GM23248 (cell line): Measurements from ENCODE around the gene QKI. TPM values are rescaled to one million over a fixed set of nuclear protein-coding genes. Genes with fewer than 3 reads are reported as not detected.
A peak's percentile ranks its signal among the peaks of the same experiment; 100 is the strongest.

Source experiments
- DNase-seq: peaks from one replicate; pipeline ENCODE4 v3.0.0-alpha.2; 2015
- H2AFZ ChIP-seq: fragments of 200-600 bp; sonication (generic); 2 replicates; pipeline ENCODE4 v1.6.1; 2016; ENCODE audit warnings: antibody characterized with exemption
- H3F3A ChIP-seq: fragments of 200-600 bp; sonication (generic); 2 replicates; pipeline ENCODE4 v1.6.1; 2016; ENCODE audit warnings: mild to moderate bottlenecking, antibody characterized with exemption, mixed run types; ENCODE audit not compliant: insufficient read depth
- H3K27ac ChIP-seq: fragments of 200-600 bp; sonication (generic); 2 replicates; pipeline ENCODE4 v1.5.1; 2016; ENCODE audit warnings: mild to moderate bottlenecking
- H3K27me3 ChIP-seq: fragments of 200-600 bp; sonication (generic); replicated peaks from 2 replicates; pipeline ENCODE4 v1.6.1; 2016; ENCODE audit warnings: mild to moderate bottlenecking; ENCODE audit not compliant: insufficient read depth
- H3K36me3 ChIP-seq: fragments of 200-600 bp; sonication (generic); 2 replicates; pipeline ENCODE4 v1.6.1; 2016; ENCODE audit warnings: low read depth, mild to moderate bottlenecking
- H3K4me1 ChIP-seq: fragments of 200-600 bp; sonication (generic); 2 replicates; pipeline ENCODE4 v1.6.1; 2016; ENCODE audit warnings: mild to moderate bottlenecking; ENCODE audit not compliant: insufficient read depth
- H3K4me2 ChIP-seq: fragments of 200-600 bp; sonication (generic); one replicate; pipeline ENCODE4 v1.6.1; 2016; ENCODE audit warnings: mild to moderate bottlenecking; ENCODE audit not compliant: unreplicated experiment
- H3K4me3 ChIP-seq: fragments of 200-600 bp; sonication (generic); 2 replicates; pipeline ENCODE4 v1.5.1; 2016; ENCODE audit warnings: mild to moderate bottlenecking
- H3K79me2 ChIP-seq: fragments of 200-600 bp; sonication (generic); 2 replicates; pipeline ENCODE4 v1.6.1; 2016; ENCODE audit warnings: mild to moderate bottlenecking; ENCODE audit not compliant: insufficient read depth
- H3K9ac ChIP-seq: fragments of 200-600 bp; sonication (generic); 2 replicates; pipeline ENCODE4 v1.6.1; 2016; ENCODE audit warnings: mild to moderate bottlenecking
- H3K9me2 ChIP-seq: fragments of 200-600 bp; sonication (generic); 2 replicates; pipeline ENCODE4 v1.6.1; 2016; ENCODE audit warnings: mixed run types, mild to moderate bottlenecking, moderate library complexity; ENCODE audit not compliant: insufficient read depth
- H3K9me3 ChIP-seq: fragments of 200-600 bp; sonication (generic); one replicate; pipeline ENCODE4 v1.6.1; 2017; ENCODE audit warnings: low read depth
- H4K20me1 ChIP-seq: fragments of 200-600 bp; sonication (generic); 2 replicates; pipeline ENCODE4 v1.6.0; 2016; ENCODE audit not compliant: insufficient read depth
- EZH2 ChIP-seq: fragments of 200-600 bp; sonication (generic); IDR thresholded peaks from 2 replicates; pipeline ENCODE4 v1.6.1; 2018; ENCODE audit warnings: antibody characterized with exemption, mild to moderate bottlenecking; ENCODE audit not compliant: insufficient read depth, poor library complexity, severe bottlenecking
- EZH2phosphoT487 ChIP-seq: fragments of 200-600 bp; sonication (generic); IDR thresholded peaks from 2 replicates; pipeline ENCODE4 v1.6.1; 2018; ENCODE audit warnings: antibody characterized with exemption, moderate library complexity, mild to moderate bottlenecking, low read depth; ENCODE audit not compliant: insufficient read depth
- WGBS, 2 experiments: methylation state at CpG; one replicate each; pipeline ENCODE4 v1.1.6; 2015 to 2017; ENCODE audit warnings: low lambda C conversion rate in 2 of 2, low coverage in 1 of 2; ENCODE audit errors: missing lambda C conversion rate in 2 of 2; 5-methylcytosine and 5-hydroxymethylcytosine counted together
- in situ Hi-C: fragments of 300-500 bp; cut with MboI; formaldehyde crosslinking; loops from 2 replicates; pipeline ENCODE4 v1.15.0; 2020
- polyA plus RNA-seq: library from polyadenylated mRNA; unstranded; fragments of >200 nt; fragmentation: Nextera tagmentation; extraction: Ambion mirVana; gene quantifications from 2 replicates; pipeline ENCODE4 v1.2.1, GENCODE V29; 2016
- total RNA-seq: library from RNA; depleted of rRNA; stranded (reverse); fragments of >200 nt; shearing (Covaris generic); gene quantifications from 2 replicates; pipeline ENCODE4 v1.2.3, GENCODE V29; 2014

QKI gene
- total and polyA plus RNA-seq, 2 experiments from 2014 or later = 13.6 to 145 TPM

DNA sequence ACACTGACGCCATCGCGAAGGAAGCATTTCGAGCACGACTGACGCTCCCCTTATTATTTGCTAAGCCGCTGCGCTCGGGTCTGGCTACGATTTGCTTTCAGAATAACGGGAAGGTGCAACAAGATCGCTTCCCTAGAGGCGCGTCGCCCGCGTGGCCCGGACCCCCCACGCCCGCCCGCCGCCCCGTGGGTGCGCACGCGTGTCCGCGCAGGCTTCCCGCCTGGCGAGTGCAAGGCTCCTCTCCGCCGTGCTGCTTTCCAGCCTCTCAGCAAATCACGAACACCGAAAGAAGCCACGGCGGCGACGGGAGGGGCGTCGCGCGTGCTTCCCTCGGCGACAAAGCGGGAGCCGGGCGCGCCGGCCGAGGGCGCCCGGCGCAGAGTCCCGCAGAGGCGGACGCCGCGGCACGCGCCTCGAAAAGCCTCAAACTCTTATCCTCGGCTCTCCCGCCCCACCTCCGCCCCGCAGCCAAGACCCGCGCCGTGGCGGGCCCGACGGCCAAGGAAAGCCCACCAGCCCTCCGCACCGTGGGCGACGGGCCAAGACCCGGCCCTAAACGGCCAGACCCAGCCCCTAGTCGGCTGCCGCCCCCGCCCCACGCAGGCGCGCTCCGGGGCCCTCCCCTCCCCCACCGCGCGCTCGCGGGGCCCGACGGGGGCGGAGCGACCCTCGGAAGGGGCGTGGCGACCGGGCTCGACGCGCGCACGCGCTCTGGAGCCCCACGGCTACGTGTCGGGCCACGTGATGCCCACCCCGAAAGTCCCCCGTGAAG lies 987 bp upstream of the QKI start:
- Histone ChIP-seq H3K9ac (peak overlapping the region; percentile 91), H3K4me2 (peak overlapping the region; percentile 99), H3K4me1 (peaks cover 10% of the 10 kb centered on the region), H3K27me3 (no peaks in the 10 kb centered on the region), H3K27ac (peak overlapping the region; percentile 94), H2AFZ (peak overlapping the region; percentile 82), H3K4me3 (peak overlapping the region; percentile 80), H4K20me1 (no peaks in the 10 kb centered on the region), H3F3A (peaks cover 34% of the 10 kb centered on the region), H3K36me3 (no peaks in the 10 kb centered on the region), H3K9me2 (no peaks in the 10 kb centered on the region), H3K79me2 (peaks cover 53% of the 10 kb centered on the region), H3K9me3 (no peaks in the 10 kb centered on the region)
- DNase-seq = peak; percentile 96
- in situ Hi-C loops = no loop called here
- TF ChIP-seq EZH2 = no peak
- no peak for TF ChIP-seq EZH2phosphoT487
- 1% methylated on average over 51 to 92 of the region's 109 CpGs for WGBS, 2 experiments

DNA sequence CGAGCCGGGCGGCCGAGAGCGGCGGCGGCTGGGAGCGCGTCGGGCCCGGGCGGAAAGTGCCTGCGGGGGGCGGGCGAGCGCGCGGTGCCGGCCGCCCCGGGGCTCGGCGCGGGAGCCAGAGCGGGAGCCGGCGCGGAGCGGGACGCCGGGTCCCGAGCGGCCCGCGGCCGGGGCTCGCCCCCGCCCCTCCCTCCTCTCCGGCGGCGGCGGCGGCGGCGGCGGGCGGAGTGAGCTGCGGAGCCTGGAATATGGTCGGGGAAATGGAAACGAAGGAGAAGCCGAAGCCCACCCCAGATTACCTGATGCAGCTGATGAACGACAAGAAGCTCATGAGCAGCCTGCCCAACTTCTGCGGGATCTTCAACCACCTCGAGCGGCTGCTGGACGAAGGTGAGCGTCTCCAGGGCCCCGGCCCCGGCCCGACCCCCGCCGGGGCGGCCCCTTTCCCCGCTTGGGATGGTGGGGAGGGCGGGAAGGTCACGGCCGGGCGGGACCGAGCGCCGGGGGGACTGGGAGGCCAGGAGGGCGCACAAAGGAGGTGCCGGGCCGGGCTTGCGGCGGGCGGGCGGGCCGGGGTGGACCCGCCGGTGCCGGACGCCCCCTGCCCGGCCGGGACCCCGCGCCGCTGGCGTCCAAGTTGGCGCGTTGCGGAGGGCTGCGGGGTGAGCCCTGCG lies 565 bp downstream of the QKI start:
- TF ChIP-seq EZH2phosphoT487 = no peak
- TF ChIP-seq EZH2 = no peak
- Histone ChIP-seq H3K9me3 (no peaks in the 10 kb centered on the region), H3K4me2 (peak overlapping the region; percentile 97), H3K27ac (peak overlapping the region; percentile 89), H3K4me3 (peak overlapping the region; percentile 90), H3F3A (peaks cover 34% of the 10 kb centered on the region), H3K36me3 (no peaks in the 10 kb centered on the region), H3K9me2 (no peaks in the 10 kb centered on the region), H3K79me2 (peaks cover 68% of the 10 kb centered on the region), H3K9ac (peak overlapping the region; percentile 97), H2AFZ (peak overlapping the region; percentile 69), H4K20me1 (peaks cover 5% of the 10 kb centered on the region; the same call in 1 of the 2 replicates), H3K27me3 (no peaks in the 10 kb centered on the region), H3K4me1 (peaks cover 24% of the 10 kb centered on the region)
- WGBS, 2 experiments = 0 to 1% methylated on average over 11 to 51 of the region's 94 CpGs
- no peak for DNase-seq
- in situ Hi-C loops = no loop called here

DNA sequence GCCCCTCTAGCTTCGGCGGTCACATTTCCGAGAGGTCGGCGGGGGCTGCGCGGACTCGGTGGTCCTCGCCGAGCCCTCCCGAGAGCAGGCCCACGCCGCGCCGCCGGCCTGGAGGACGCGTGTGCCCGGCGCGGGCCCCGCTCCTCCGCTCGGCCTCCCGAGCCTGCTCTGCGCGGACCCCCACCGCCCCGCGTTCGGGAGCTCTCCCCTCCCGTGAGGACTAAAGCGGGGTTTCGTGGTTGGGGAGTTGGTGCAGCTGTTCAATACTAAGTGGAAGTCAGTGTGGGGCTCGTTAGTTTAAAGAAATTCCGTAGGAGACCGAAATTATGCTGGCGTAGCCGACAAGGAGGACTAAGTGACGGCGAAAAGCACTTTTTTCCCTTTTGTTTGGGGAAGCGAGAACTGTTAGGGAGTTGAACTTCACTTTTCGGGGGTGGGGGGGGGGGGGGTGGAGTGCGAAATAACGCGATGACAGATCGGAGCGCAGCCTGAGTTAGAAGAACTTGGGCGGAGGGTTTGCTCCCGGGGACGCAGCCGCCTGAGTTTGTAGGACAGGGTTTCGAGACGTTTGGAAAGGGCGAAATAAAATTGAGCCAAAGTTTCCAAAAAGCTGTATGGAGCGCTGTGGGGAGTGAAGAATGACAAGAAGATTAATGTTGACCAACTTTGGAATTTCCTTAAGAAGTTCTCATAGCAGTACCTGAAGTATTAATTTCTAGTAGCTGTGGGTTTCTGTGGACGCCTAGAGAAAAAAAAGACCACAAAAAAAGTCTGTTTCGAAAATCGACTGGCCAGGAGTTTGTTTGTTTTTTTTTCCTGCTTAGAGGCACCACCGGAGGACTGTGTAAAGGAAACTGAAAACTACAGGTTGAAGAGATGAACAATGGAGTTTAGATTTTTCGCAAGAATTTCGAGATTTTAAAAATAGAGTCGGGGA lies 1.4 kb downstream of the QKI start:
- Histone ChIP-seq H3K4me1 (peaks cover 32% of the 10 kb centered on the region), H3K79me2 (peaks cover 76% of the 10 kb centered on the region), H3K9me2 (no peaks in the 10 kb centered on the region), H3K27ac (peak overlapping the region; percentile 89), H3K4me2 (peak overlapping the region; percentile 97), H3F3A (peaks cover 34% of the 10 kb centered on the region), H3K9me3 (no peaks in the 10 kb centered on the region), H3K27me3 (no peaks in the 10 kb centered on the region), H3K36me3 (no peaks in the 10 kb centered on the region), H3K4me3 (peak overlapping the region; percentile 90), H4K20me1 (peaks cover 10% of the 10 kb centered on the region; the same call in 1 of the 2 replicates), H2AFZ (peak overlapping the region; percentile 69), H3K9ac (peak overlapping the region; percentile 97)
- in situ Hi-C loops = no loop called here
- WGBS, 2 experiments = 1 to 2% methylated on average over 35 to 63 of the region's 63 CpGs
- DNase-seq = peak; percentile 83
- no peak for TF ChIP-seq EZH2phosphoT487
- no peak for TF ChIP-seq EZH2
